ENCODE measurements around the gene NRXN3. TPM values are rescaled to one million over a fixed set of nuclear protein-coding genes. Genes with fewer than 3 reads are reported as not detected.

NRXN3 gene
- total and polyA plus RNA-seq, 3 experiments from 2014 or later, result not detected

GRCh38 chr14:78319887-78320635, 149.9 kb downstream of the NRXN3 start:
- Histone ChIP-seq H3K4me1 (ENCODE audit: insufficient read depth, low read length) (no peaks in the 10 kb centered on the region), H3K9me3 (ENCODE audit: low read length) (no peaks in the 10 kb centered on the region), H3K36me3 (ENCODE audit: insufficient read depth, low read length) (no peaks in the 10 kb centered on the region), H3K4me3 (ENCODE audit: low read length) (no peak overlapping the region), H3K27me3 (ENCODE audit: insufficient read depth, low read length, poor library complexity, severe bottlenecking) (no peaks in the 10 kb centered on the region), H3K27ac (ENCODE audit: low read depth, low read length) (no peak overlapping the region)
- CTCF ChIA-PET, result no interaction called here
- no peak for DNase-seq
- no peak overlapping the region for H3K27ac Mint-ChIP-seq
- peaks cover 0 to 2% (median 0%) of the 10 kb centered on the region in 3 donors for H3K36me3 Mint-ChIP-seq
- H3K4me3 Mint-ChIP-seq, result no peak overlapping the region
- POLR2A ChIA-PET, result no interaction called here
- H3K27me3 Mint-ChIP-seq, result peaks cover 7 to 29% of the 10 kb centered on the region in 2 donors
- H3K9me3 Mint-ChIP-seq, result peaks cover 0 to 2% (median 0%) of the 10 kb centered on the region in 5 donors
- H3K4me1 Mint-ChIP-seq, result no peaks in the 10 kb centered on the region

GRCh38 chr14:78324353-78324752, 154.2 kb downstream of the NRXN3 start:
- POLR2A ChIA-PET, result no interaction called here
- Histone ChIP-seq H3K27ac (ENCODE audit: low read depth, low read length) (no peak overlapping the region), H3K9me3 (ENCODE audit: low read length) (no peaks in the 10 kb centered on the region), H3K4me3 (ENCODE audit: low read length) (no peak overlapping the region), H3K36me3 (ENCODE audit: insufficient read depth, low read length) (no peaks in the 10 kb centered on the region), H3K27me3 (ENCODE audit: insufficient read depth, low read length, poor library complexity, severe bottlenecking) (no peaks in the 10 kb centered on the region), H3K4me1 (ENCODE audit: insufficient read depth, low read length) (no peaks in the 10 kb centered on the region)
- DNase-seq, result no peak
- no peak overlapping the region for H3K4me3 Mint-ChIP-seq
- no peaks in the 10 kb centered on the region for H3K4me1 Mint-ChIP-seq
- H3K36me3 Mint-ChIP-seq, result peaks cover 0 to 2% (median 0%) of the 10 kb centered on the region in 3 donors
- peaks cover 0 to 2% (median 0%) of the 10 kb centered on the region in 5 donors for H3K9me3 Mint-ChIP-seq
- CTCF ChIA-PET, result no interaction called here
- H3K27ac Mint-ChIP-seq, result no peak overlapping the region
- peaks cover 5 to 20% of the 10 kb centered on the region in 2 donors for H3K27me3 Mint-ChIP-seq

- Mint-ChIP-seq H3K36me3 (peaks cover 0 to 2% (median 0%) of the 10 kb centered on the region in 3 donors), H3K27me3 (peaks cover 2 to 9% of the 10 kb centered on the region in 2 donors), H3K27ac (peak overlapping the region in 1 of 8 donors; percentile 11), H3K4me1 (no peaks in the 10 kb centered on the region), H3K4me3 (no peak overlapping the region), H3K9me3 (no peaks in the 10 kb centered on the region)
- CTCF ChIA-PET, result no interaction called here
- POLR2A ChIA-PET, result no interaction called here
- no peaks in the 10 kb centered on the region for H3K4me1 ChIP-seq (ENCODE audit: insufficient read depth, low read length)
- H3K27ac ChIP-seq (ENCODE audit: low read depth, low read length), result no peak overlapping the region
- no peaks in the 10 kb centered on the region for H3K9me3 ChIP-seq (ENCODE audit: low read length)
- no peaks in the 10 kb centered on the region for H3K36me3 ChIP-seq (ENCODE audit: insufficient read depth, low read length)
- no peaks in the 10 kb centered on the region for H3K27me3 ChIP-seq (ENCODE audit: insufficient read depth, low read length, poor library complexity, severe bottlenecking)
- no peak for DNase-seq
- H3K4me3 ChIP-seq (ENCODE audit: low read length), result no peak overlapping the region
Measured at GRCh38 chr14:78325911-78326310, 155.7 kb downstream of the NRXN3 start.

DNA sequence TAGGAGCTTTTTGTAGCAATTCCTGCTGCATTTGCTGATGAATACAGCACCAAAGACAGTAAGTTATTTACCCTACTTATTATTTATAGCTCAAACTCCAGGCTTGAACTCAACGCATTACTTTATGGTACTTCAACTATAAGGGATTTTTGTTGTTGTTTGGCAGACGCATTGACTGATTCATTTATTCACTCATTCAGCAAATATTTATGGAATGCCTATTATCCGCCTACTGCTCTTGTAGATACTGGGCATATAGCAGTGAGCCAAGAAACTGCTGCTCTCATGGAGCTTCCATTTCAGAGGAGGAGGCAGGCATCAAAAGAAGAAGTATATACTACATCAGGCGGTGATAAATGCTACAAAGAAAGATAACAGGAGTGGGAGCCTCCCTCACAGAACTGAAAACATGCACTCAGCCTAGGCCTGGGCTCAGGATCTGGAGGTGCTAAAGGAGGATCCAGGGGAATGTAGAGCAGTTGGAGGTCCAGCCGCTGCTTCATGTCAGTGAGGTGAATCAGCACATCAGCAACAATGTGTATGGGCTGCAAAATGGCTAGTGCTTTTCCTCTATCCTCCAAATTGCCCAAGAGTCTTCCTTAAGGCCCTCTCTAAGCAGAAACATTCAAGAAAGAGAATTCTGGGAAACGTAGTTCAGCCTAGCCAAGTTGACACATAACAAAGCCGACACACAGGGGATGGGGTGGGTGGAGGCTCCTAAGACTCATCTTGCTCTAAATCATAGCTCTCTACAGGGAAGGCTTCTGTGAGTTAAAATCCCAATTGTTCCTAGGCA, 157.5 kb downstream of the NRXN3 start:
- Mint-ChIP-seq H3K27ac (no peak overlapping the region), H3K27me3 (peaks cover 0 to 2% of the 10 kb centered on the region in 2 donors), H3K36me3 (peaks cover 0 to 2% (median 0%) of the 10 kb centered on the region in 3 donors), H3K4me3 (no peak overlapping the region), H3K4me1 (no peaks in the 10 kb centered on the region), H3K9me3 (no peaks in the 10 kb centered on the region)
- no peak overlapping the region for H3K27ac ChIP-seq (ENCODE audit: low read depth, low read length)
- no peak for DNase-seq
- CTCF ChIA-PET, result no interaction called here
- POLR2A ChIA-PET, result no interaction called here
- no peaks in the 10 kb centered on the region for H3K36me3 ChIP-seq (ENCODE audit: insufficient read depth, low read length)
- H3K9me3 ChIP-seq (ENCODE audit: low read length), result no peaks in the 10 kb centered on the region
- H3K27me3 ChIP-seq (ENCODE audit: insufficient read depth, low read length, poor library complexity, severe bottlenecking), result no peaks in the 10 kb centered on the region
- no peaks in the 10 kb centered on the region for H3K4me1 ChIP-seq (ENCODE audit: insufficient read depth, low read length)
- H3K4me3 ChIP-seq (ENCODE audit: low read length), result no peak overlapping the region

- peaks cover 0 to 2% of the 10 kb centered on the region in 2 donors for H3K27me3 Mint-ChIP-seq
- peaks cover 0 to 2% (median 0%) of the 10 kb centered on the region in 3 donors for H3K36me3 Mint-ChIP-seq
- Histone ChIP-seq H3K4me1 (ENCODE audit: insufficient read depth, low read length) (no peaks in the 10 kb centered on the region), H3K27ac (ENCODE audit: low read depth, low read length) (no peak overlapping the region), H3K9me3 (ENCODE audit: low read length) (no peaks in the 10 kb centered on the region), H3K4me3 (ENCODE audit: low read length) (no peak overlapping the region), H3K27me3 (ENCODE audit: insufficient read depth, low read length, poor library complexity, severe bottlenecking) (no peaks in the 10 kb centered on the region), H3K36me3 (ENCODE audit: insufficient read depth, low read length) (no peaks in the 10 kb centered on the region)
- no peak overlapping the region for H3K27ac Mint-ChIP-seq
- CTCF ChIA-PET, result no interaction called here
- H3K4me1 Mint-ChIP-seq, result no peaks in the 10 kb centered on the region
- H3K4me3 Mint-ChIP-seq, result no peak overlapping the region
- H3K9me3 Mint-ChIP-seq, result peaks cover 0 to 3% (median 0%) of the 10 kb centered on the region in 5 donors
- no peak for DNase-seq
- POLR2A ChIA-PET, result no interaction called here
Measured at GRCh38 chr14:78329371-78329770, 159.2 kb downstream of the NRXN3 start.

- no peaks in the 10 kb centered on the region for H3K27me3 ChIP-seq (ENCODE audit: insufficient read depth, low read length, poor library complexity, severe bottlenecking)
- POLR2A ChIA-PET, result no interaction called here
- no peaks in the 10 kb centered on the region for H3K36me3 Mint-ChIP-seq
- H3K4me1 Mint-ChIP-seq, result no peaks in the 10 kb centered on the region
- DNase-seq, result no peak
- CTCF ChIA-PET, result no interaction called here
- H3K27ac Mint-ChIP-seq, result no peak overlapping the region
- H3K9me3 ChIP-seq (ENCODE audit: low read length), result no peaks in the 10 kb centered on the region
- H3K36me3 ChIP-seq (ENCODE audit: insufficient read depth, low read length), result no peaks in the 10 kb centered on the region
- no peaks in the 10 kb centered on the region for H3K4me1 ChIP-seq (ENCODE audit: insufficient read depth, low read length)
- H3K9me3 Mint-ChIP-seq, result peaks cover 0 to 7% (median under 1%) of the 10 kb centered on the region in 5 donors
- no peak overlapping the region for H3K4me3 Mint-ChIP-seq
- H3K27ac ChIP-seq (ENCODE audit: low read depth, low read length), result no peak overlapping the region
- H3K4me3 ChIP-seq (ENCODE audit: low read length), result no peak overlapping the region
- H3K27me3 Mint-ChIP-seq, result peaks cover 0 to 9% of the 10 kb centered on the region in 2 donors
Measured at GRCh38 chr14:78335531-78335930, 165.4 kb downstream of the NRXN3 start.

- Mint-ChIP-seq H3K27me3 (peaks cover 0 to 11% of the 10 kb centered on the region in 2 donors), H3K27ac (no peak overlapping the region)
Measured at GRCh38 chr14:78340250-78340649, 170.1 kb downstream of the NRXN3 start.

GRCh38 chr14:78341827-78342389, 171.7 kb downstream of the NRXN3 start:
- ChIA-PET CTCF (no interaction called here), POLR2A (no interaction called here)
- Mint-ChIP-seq H3K4me3 (no peak overlapping the region), H3K4me1 (no peaks in the 10 kb centered on the region), H3K36me3 (no peaks in the 10 kb centered on the region), H3K27me3 (peaks cover 0 to 11% of the 10 kb centered on the region in 2 donors), H3K9me3 (peaks cover 0 to 7% (median 0%) of the 10 kb centered on the region in 5 donors), H3K27ac (no peak overlapping the region)
- H3K27me3 ChIP-seq (ENCODE audit: insufficient read depth, low read length, poor library complexity, severe bottlenecking), result no peaks in the 10 kb centered on the region
- no peaks in the 10 kb centered on the region for H3K4me1 ChIP-seq (ENCODE audit: insufficient read depth, low read length)
- DNase-seq, result no peak
- H3K4me3 ChIP-seq (ENCODE audit: low read length), result no peak overlapping the region
- H3K9me3 ChIP-seq (ENCODE audit: low read length), result no peaks in the 10 kb centered on the region
- H3K36me3 ChIP-seq (ENCODE audit: insufficient read depth, low read length), result no peaks in the 10 kb centered on the region
- no peak overlapping the region for H3K27ac ChIP-seq (ENCODE audit: low read depth, low read length)

More at GRCh38 chr14:78340250-78340649, 170.1 kb downstream of the NRXN3 start:
- no peaks in the 10 kb centered on the region for H3K4me1 Mint-ChIP-seq
- no peak overlapping the region for H3K4me3 ChIP-seq (ENCODE audit: low read length)
- peaks cover 0 to 7% (median 0%) of the 10 kb centered on the region in 5 donors for H3K9me3 Mint-ChIP-seq
- H3K9me3 ChIP-seq (ENCODE audit: low read length), result no peaks in the 10 kb centered on the region
- H3K27ac ChIP-seq (ENCODE audit: low read depth, low read length), result no peak overlapping the region
- POLR2A ChIA-PET, result no interaction called here
- H3K36me3 ChIP-seq (ENCODE audit: insufficient read depth, low read length), result no peaks in the 10 kb centered on the region
- H3K4me3 Mint-ChIP-seq, result no peak overlapping the region
- H3K27me3 ChIP-seq (ENCODE audit: insufficient read depth, low read length, poor library complexity, severe bottlenecking), result no peaks in the 10 kb centered on the region
- no peaks in the 10 kb centered on the region for H3K36me3 Mint-ChIP-seq
- CTCF ChIA-PET, result no interaction called here
- no peaks in the 10 kb centered on the region for H3K4me1 ChIP-seq (ENCODE audit: insufficient read depth, low read length)
- DNase-seq, result no peak

Measured in CD8-positive, alpha-beta memory T cell (primary cell).